ENCODE data around the gene TRIM32. TPM values are rescaled to one million over a fixed set of nuclear protein-coding genes. Genes with fewer than 3 reads are reported as not detected.

TRIM32 gene
- total and polyA plus RNA-seq, 2 donors = 5.5 to 7.6 TPM

DNA sequence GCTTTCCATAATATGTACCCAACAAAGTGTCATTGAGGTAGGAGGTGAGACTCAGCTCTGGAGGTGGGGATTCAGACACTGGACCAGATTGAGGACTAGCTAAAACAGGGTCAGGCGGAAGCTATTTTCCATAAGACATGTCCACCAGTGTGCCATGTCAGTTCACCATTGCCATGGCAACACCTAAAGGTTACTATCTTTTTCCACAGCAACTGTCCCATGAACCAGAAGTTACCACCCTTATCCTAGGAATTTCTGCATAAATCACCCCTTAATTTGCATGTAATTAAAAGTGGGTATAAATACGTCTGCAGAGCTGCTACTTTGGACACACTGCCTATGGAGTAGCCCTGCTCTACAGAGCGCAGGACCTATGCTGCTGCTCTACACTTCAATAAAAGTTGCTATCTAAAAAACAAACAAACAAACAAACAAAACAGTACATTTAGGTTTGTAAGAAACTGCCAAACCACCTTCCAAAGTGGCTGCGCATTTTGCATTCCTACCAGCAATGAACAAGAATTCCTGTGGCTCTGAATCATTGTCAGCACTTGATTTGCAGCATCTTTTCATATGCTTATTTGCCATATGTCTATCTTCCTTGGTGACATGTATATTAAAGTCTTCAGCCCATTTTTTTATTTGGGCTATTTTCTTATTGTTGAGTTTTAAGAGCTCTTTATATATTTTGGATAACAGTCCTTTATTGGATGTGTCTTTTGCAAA lies 18.0 kb upstream of the TRIM32 start:
- Histone ChIP-seq H3K4me1 (ENCODE audit: control insufficient read depth in 2 of 2, insufficient read depth in 2 of 2, low read length in 2 of 2) (no peaks in the 10 kb centered on the region), H3K9me3 (ENCODE audit: control insufficient read depth in 2 of 2, insufficient read depth in 1 of 2, low read length in 1 of 2) (no peaks in the 10 kb centered on the region), H3K27ac (ENCODE audit: low read depth in 1 of 2, low read length in 1 of 2) (no peak overlapping the region), H3K4me3 (ENCODE audit: low read length in 2 of 2) (no peak overlapping the region), H3K27me3 (ENCODE audit: control insufficient read depth in 2 of 2, insufficient read depth in 1 of 2, low read length in 1 of 2) (no peaks in the 10 kb centered on the region), H3K36me3 (ENCODE audit: control insufficient read depth in 2 of 2, insufficient read depth in 2 of 2, low read length in 1 of 2) (no peaks in the 10 kb centered on the region)
- WGBS = 96% methylated on average over 4 of the region's 4 CpGs
- no peak for DNase-seq (ENCODE audit: low read depth in 6 of 9, low spot score in 9 of 9)

- no peaks in the 10 kb centered on the region for H3K27me3 ChIP-seq (ENCODE audit: control insufficient read depth in 2 of 2, insufficient read depth in 1 of 2, low read length in 1 of 2)
- H3K4me1 ChIP-seq (ENCODE audit: control insufficient read depth in 2 of 2, insufficient read depth in 2 of 2, low read length in 2 of 2) = no peaks in the 10 kb centered on the region
- H3K4me3 ChIP-seq (ENCODE audit: low read length in 2 of 2) = no peak overlapping the region
- H3K36me3 ChIP-seq (ENCODE audit: control insufficient read depth in 2 of 2, insufficient read depth in 2 of 2, low read length in 1 of 2) = no peaks in the 10 kb centered on the region
- H3K27ac ChIP-seq (ENCODE audit: low read depth in 1 of 2, low read length in 1 of 2) = no peak overlapping the region
- WGBS = 81% methylated on average over 2 of the region's 2 CpGs
- no peaks in the 10 kb centered on the region for H3K9me3 ChIP-seq (ENCODE audit: control insufficient read depth in 2 of 2, insufficient read depth in 1 of 2, low read length in 1 of 2)
- DNase-seq (ENCODE audit: low read depth in 6 of 9, low spot score in 9 of 9) = peak in 1 of 9 donors; percentile 4
Observed at GRCh38 chr9:116671605-116672004, 15.5 kb upstream of the TRIM32 start.

DNA sequence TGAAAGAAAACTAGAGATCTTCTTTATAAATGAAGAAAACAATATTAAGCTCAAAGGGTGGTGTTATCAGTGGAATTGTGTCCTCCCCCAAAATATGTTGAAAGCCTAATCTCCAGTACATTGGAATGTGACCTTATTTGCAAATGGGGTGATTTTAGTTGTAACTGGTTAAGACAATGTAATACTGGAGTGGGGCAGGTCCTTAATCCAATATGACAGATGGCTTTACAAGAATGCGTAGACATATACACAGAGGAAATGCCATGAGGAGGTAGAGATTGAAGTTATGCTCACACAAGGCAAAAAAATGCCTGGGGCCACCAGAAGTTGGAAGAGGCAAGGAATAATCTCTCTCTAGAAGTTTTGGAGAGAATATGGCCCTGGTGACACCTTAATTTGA lies 13.7 kb upstream of the TRIM32 start:
- no peaks in the 10 kb centered on the region for H3K36me3 ChIP-seq (ENCODE audit: control insufficient read depth in 2 of 2, insufficient read depth in 2 of 2, low read length in 1 of 2)
- H3K9me3 ChIP-seq (ENCODE audit: control insufficient read depth in 2 of 2, insufficient read depth in 1 of 2, low read length in 1 of 2) = no peaks in the 10 kb centered on the region
- H3K4me1 ChIP-seq (ENCODE audit: control insufficient read depth in 2 of 2, insufficient read depth in 2 of 2, low read length in 2 of 2) = no peaks in the 10 kb centered on the region
- DNase-seq (ENCODE audit: low read depth in 6 of 9, low spot score in 9 of 9) = no peak
- H3K27me3 ChIP-seq (ENCODE audit: control insufficient read depth in 2 of 2, insufficient read depth in 1 of 2, low read length in 1 of 2) = no peaks in the 10 kb centered on the region
- 34% methylated on average over 1 of the region's 1 CpG for WGBS
- H3K27ac ChIP-seq (ENCODE audit: low read depth in 1 of 2, low read length in 1 of 2) = no peak overlapping the region
- no peak overlapping the region for H3K4me3 ChIP-seq (ENCODE audit: low read length in 2 of 2)

- no peak for DNase-seq (ENCODE audit: low read depth in 6 of 9, low spot score in 9 of 9)
- 96% methylated on average over 5 of the region's 5 CpGs for WGBS
- Histone ChIP-seq H3K9me3 (ENCODE audit: control insufficient read depth in 2 of 2, insufficient read depth in 1 of 2, low read length in 1 of 2) (no peaks in the 10 kb centered on the region), H3K27ac (ENCODE audit: low read depth in 1 of 2, low read length in 1 of 2) (no peak overlapping the region), H3K27me3 (ENCODE audit: control insufficient read depth in 2 of 2, insufficient read depth in 1 of 2, low read length in 1 of 2) (no peaks in the 10 kb centered on the region), H3K4me3 (ENCODE audit: low read length in 2 of 2) (no peak overlapping the region), H3K4me1 (ENCODE audit: control insufficient read depth in 2 of 2, insufficient read depth in 2 of 2, low read length in 2 of 2) (no peaks in the 10 kb centered on the region), H3K36me3 (ENCODE audit: control insufficient read depth in 2 of 2, insufficient read depth in 2 of 2, low read length in 1 of 2) (no peaks in the 10 kb centered on the region)
Observed at GRCh38 chr9:116674210-116674980, 12.7 kb upstream of the TRIM32 start.

GRCh38 chr9:116683535-116683934 lies 3.6 kb upstream of the TRIM32 start:
- peaks cover 6 to 18% of the 10 kb centered on the region in 2 donors for H3K4me1 ChIP-seq (ENCODE audit: control insufficient read depth in 2 of 2, insufficient read depth in 2 of 2, low read length in 2 of 2)
- no peaks in the 10 kb centered on the region for H3K36me3 ChIP-seq (ENCODE audit: control insufficient read depth in 2 of 2, insufficient read depth in 2 of 2, low read length in 1 of 2)
- H3K4me3 ChIP-seq (ENCODE audit: low read length in 2 of 2) = no peak overlapping the region
- H3K27me3 ChIP-seq (ENCODE audit: control insufficient read depth in 2 of 2, insufficient read depth in 1 of 2, low read length in 1 of 2) = no peaks in the 10 kb centered on the region
- no peak for DNase-seq (ENCODE audit: low read depth in 6 of 9, low spot score in 9 of 9)
- no peak overlapping the region for H3K27ac ChIP-seq (ENCODE audit: low read depth in 1 of 2, low read length in 1 of 2)
- no peaks in the 10 kb centered on the region for H3K9me3 ChIP-seq (ENCODE audit: control insufficient read depth in 2 of 2, insufficient read depth in 1 of 2, low read length in 1 of 2)

DNA sequence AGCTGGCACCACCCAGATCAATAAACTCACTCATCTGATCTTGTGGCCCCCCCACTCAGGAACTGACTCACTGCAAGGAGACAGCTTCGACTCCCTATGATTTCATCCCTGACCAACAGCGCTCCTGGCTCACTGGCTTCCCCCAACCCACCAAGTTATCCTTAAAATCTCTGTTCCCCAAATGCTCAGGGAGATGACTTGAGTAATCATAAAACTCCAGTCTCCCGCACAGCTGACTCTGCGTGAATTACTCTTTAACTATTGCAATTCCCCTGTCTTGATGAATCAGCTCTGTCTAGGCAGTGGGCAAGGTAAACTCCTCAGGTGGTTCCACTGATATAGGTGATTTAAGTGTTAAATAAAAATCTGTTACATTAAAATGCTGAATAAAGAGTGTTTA lies 1.9 kb upstream of the TRIM32 start:
- no peak for DNase-seq (ENCODE audit: low read depth in 6 of 9, low spot score in 9 of 9)
- Histone ChIP-seq H3K9me3 (ENCODE audit: control insufficient read depth in 2 of 2, insufficient read depth in 1 of 2, low read length in 1 of 2) (no peaks in the 10 kb centered on the region), H3K27ac (ENCODE audit: low read depth in 1 of 2, low read length in 1 of 2) (no peak overlapping the region), H3K36me3 (ENCODE audit: control insufficient read depth in 2 of 2, insufficient read depth in 2 of 2, low read length in 1 of 2) (no peaks in the 10 kb centered on the region), H3K4me1 (ENCODE audit: control insufficient read depth in 2 of 2, insufficient read depth in 2 of 2, low read length in 2 of 2) (peaks cover 6 to 20% of the 10 kb centered on the region in 2 donors), H3K4me3 (ENCODE audit: low read length in 2 of 2) (no peak overlapping the region), H3K27me3 (ENCODE audit: control insufficient read depth in 2 of 2, insufficient read depth in 1 of 2, low read length in 1 of 2) (no peaks in the 10 kb centered on the region)
- WGBS = 84% methylated on average over 4 of the region's 4 CpGs

GRCh38 chr9:116686135-116686534 lies 970 bp upstream of the TRIM32 start:
- Histone ChIP-seq H3K27me3 (ENCODE audit: control insufficient read depth in 2 of 2, insufficient read depth in 1 of 2, low read length in 1 of 2) (no peaks in the 10 kb centered on the region), H3K4me1 (ENCODE audit: control insufficient read depth in 2 of 2, insufficient read depth in 2 of 2, low read length in 2 of 2) (peaks cover 6 to 20% of the 10 kb centered on the region in 2 donors), H3K36me3 (ENCODE audit: control insufficient read depth in 2 of 2, insufficient read depth in 2 of 2, low read length in 1 of 2) (no peaks in the 10 kb centered on the region), H3K27ac (ENCODE audit: low read depth in 1 of 2, low read length in 1 of 2) (no peak overlapping the region), H3K9me3 (ENCODE audit: control insufficient read depth in 2 of 2, insufficient read depth in 1 of 2, low read length in 1 of 2) (no peaks in the 10 kb centered on the region), H3K4me3 (ENCODE audit: low read length in 2 of 2) (no peak overlapping the region)
- no peak for DNase-seq (ENCODE audit: low read depth in 6 of 9, low spot score in 9 of 9)

GRCh38 chr9:116686693-116687073 lies 422 bp upstream of the TRIM32 start:
- DNase-seq (ENCODE audit: low read depth in 6 of 9, low spot score in 9 of 9) = peak in 1 of 9 donors; percentile 42
- Histone ChIP-seq H3K9me3 (ENCODE audit: control insufficient read depth in 2 of 2, insufficient read depth in 1 of 2, low read length in 1 of 2) (no peaks in the 10 kb centered on the region), H3K36me3 (ENCODE audit: control insufficient read depth in 2 of 2, insufficient read depth in 2 of 2, low read length in 1 of 2) (no peaks in the 10 kb centered on the region), H3K4me1 (ENCODE audit: control insufficient read depth in 2 of 2, insufficient read depth in 2 of 2, low read length in 2 of 2) (peaks cover 6 to 20% of the 10 kb centered on the region in 2 donors), H3K27ac (ENCODE audit: low read depth in 1 of 2, low read length in 1 of 2) (peak overlapping the region in 1 of 2 donors; percentile 90), H3K4me3 (ENCODE audit: low read length in 2 of 2) (peak overlapping the region; percentile 62 to 83), H3K27me3 (ENCODE audit: control insufficient read depth in 2 of 2, insufficient read depth in 1 of 2, low read length in 1 of 2) (no peaks in the 10 kb centered on the region)
- 38% methylated on average over 7 of the region's 7 CpGs for WGBS

DNA sequence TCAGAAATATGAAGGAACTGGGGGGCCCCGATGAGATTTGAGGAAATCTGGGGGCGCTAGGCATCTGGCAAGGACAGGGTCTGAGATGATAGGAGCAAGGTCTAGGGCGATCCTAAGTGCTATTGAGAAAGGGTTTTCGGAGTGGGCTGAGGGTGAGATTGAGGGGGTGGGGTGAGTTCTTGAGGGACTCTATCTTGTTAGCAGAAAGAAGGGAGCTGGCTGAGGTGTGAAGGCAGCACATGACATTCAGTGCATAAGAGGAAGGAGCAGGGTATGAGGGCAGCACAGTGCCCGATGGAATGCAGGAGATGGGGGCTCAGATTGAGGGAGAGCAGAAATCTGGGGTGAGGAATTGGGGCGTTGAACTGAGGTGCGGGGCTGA lies 640 bp downstream of the TRIM32 start:
- no peaks in the 10 kb centered on the region for H3K36me3 ChIP-seq (ENCODE audit: control insufficient read depth in 2 of 2, insufficient read depth in 2 of 2, low read length in 1 of 2)
- peak overlapping the region in 1 of 2 donors; percentile 36 for H3K27ac ChIP-seq (ENCODE audit: low read depth in 1 of 2, low read length in 1 of 2)
- H3K9me3 ChIP-seq (ENCODE audit: control insufficient read depth in 2 of 2, insufficient read depth in 1 of 2, low read length in 1 of 2) = no peaks in the 10 kb centered on the region
- DNase-seq (ENCODE audit: low read depth in 6 of 9, low spot score in 9 of 9) = peak in 1 of 9 donors; percentile 23
- H3K27me3 ChIP-seq (ENCODE audit: control insufficient read depth in 2 of 2, insufficient read depth in 1 of 2, low read length in 1 of 2) = no peaks in the 10 kb centered on the region
- WGBS = 37% methylated on average over 7 of the region's 7 CpGs
- H3K4me3 ChIP-seq (ENCODE audit: low read length in 2 of 2) = peak overlapping the region; percentile 62 to 83
- H3K4me1 ChIP-seq (ENCODE audit: control insufficient read depth in 2 of 2, insufficient read depth in 2 of 2, low read length in 2 of 2) = peaks cover 6 to 20% of the 10 kb centered on the region in 2 donors

Data from thymus (tissue), 11 donors.